HG02840 (cell line): ENCODE measurements around the gene ZNF343.
"Not testable (repeated sequence)": the region's sequence is repeated elsewhere in the genome, so short reads cannot be mapped to it uniquely, and the experiment has no call there.

Source experiments
- ATAC-seq: cut with Tn5 transposase; IDR thresholded peaks from one replicate; pipeline ENCODE4 v1.9.1; 2021; ENCODE audit warnings: mild to moderate bottlenecking, moderate library complexity, moderate number of reproducible peaks; ENCODE audit not compliant: unreplicated experiment, low FRiP score

The ZNF343 gene

GRCh38 chr20:2508631-2509467, at the start of gene ZNF343:
Gene ZNF343 (minus strand): TSS chr20:2508915. CDS start chr20:2493895, 15,020 bp downstream.
- ATAC-seq = peak; percentile 97

DNA sequence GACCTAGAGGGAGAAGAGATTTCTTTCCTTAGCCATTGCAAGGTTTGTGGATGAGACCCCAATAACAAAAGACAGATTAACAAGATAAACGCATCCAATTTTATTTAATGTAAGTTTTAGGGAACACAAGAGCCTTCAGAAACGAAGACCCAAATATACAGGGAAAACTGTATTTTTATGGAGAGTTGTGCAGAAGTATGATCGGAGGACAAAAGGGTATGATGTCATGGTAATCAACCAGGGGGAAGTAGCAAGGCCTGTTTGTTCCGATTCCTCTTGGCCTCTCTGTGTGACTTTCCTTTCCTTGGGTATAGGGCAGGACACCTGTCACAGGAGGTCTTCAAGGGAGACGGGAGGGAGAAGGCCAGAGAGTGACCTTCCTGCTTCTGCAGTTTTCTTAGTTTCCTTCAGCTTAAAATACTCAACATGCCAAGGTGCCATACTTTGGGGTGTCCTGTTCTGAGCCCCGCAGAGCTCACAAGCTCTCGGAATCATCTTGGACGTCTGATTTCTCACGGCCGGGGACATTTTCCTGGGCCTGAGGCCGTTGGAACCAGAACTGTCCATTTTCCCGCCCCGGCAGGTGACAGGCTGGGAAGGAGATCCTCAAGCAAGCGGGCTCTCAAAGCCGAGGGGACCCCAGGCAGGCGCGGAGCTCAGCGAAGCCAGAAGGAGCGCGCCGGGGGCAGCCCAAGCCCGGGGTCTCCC, 49.3 kb upstream of the ZNF343 start:
- no peak for ATAC-seq

DNA sequence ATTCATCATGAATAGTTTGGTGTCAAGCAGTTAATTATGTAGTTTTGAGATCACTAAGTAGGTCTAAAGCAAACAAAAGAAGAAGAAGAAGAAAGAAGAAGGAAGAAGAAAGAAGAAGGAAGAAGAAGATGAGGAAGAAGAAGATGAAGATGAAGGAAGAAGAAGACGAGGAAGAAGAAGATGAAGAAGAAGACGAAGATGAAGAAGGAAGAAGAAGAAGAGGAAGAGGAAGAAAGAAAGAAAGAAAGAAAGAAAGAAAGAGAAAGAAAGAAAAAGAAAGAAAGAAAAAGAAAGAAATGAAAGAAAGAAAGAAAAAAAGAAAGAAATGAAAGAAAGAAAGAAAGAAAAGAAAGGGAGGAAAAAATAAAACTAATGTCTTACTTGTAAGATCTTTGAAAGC, 36.9 kb upstream of the ZNF343 start:
- ATAC-seq = no peak

DNA sequence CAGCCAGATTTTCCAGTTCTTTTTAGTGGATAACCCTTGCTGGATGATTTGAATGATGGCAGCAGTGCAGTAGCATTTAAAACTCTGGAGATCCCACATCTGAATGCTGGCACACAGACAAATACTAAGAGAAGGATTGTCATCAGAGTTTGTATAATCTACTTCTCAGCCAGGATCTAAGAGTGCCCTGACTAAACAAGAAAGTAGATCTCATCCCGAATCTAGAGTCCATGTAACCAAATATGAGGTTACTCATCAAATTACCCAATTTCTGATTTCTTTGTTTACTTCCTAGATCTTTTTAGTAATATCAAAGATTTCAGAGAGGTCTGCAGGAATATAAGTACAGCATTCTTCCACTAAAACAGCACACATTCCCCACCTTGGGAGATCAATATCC, 35.5 kb upstream of the ZNF343 start:
- no peak for ATAC-seq

DNA sequence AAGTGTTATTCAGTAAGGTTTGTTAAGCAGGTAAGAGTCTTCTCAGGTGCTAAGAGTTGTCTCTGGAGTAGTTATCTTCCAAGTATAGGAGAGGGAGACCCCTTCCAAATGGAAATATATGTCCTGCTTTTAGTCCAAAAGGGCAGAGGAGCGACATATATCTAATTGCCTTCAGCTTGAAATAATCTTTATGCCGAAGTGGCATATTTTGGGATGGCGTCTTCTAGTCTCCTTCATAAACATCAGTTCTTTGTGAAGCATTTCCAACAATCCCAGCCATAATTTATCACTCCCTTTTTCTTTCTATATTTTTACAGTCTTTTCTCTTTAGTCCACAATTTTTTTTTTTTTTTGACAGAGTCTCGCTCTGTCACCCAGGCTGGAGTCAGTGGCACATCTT, 33.6 kb upstream of the ZNF343 start:
- ATAC-seq = no peak

- no peak for ATAC-seq
Observed at GRCh38 chr20:2541940-2542339, 33.2 kb upstream of the ZNF343 start.

DNA sequence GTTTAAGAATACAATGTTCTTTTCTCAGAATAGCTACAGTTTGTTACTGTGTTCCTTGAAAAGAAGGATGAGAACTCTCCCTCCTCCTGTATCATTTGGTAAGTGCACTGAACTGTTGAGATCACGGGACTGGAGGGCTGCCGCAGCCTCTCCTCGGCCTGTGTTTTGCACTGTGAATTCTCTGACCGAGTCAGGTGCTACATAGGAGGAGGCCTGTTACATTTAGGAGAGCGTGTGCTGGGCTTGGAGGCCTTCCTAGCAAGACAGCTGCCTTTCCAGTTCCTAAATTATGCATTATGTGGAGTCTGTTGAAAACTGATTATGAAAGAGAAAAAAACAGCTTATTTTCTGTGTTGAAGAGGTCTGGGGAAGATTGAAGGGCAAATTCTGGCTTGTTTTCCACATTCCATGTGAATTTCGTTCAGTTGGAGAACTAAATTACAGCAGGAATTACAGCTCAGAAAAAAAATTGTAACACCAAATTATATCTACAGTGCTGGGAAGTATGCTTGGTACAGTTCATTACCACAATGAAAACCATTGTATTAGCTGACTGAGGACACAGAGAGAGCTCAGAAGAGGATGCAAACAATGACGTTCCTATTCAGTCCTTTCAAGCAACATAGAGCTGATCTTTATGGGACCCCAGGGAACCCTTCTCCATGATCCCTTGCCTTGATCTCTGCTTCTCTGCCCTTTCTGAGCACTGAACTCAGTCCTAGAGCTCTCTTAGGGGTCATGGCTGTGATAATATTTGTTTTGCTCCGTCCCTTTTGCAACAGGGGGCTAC, 30.4 kb upstream of the ZNF343 start:
- ATAC-seq = no peak

DNA sequence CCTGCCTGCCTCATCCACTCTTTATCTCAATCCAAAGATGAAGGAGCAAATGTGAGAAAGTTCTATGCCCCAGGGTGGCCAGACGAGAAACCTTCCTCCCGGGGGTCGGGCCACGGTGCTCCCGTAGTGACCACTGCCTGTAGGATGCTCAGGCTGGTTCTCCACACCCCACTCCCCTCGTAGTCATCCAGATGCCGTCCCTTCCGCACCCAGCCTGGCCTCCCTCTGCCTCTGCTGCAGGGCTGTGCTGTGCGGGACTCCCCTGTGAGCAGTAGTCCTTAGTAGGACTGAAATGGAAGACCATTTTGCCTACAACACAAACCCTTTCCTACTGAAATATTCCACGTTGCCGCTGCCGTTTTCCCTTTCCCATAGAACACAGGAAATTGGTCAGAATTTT, 29.6 kb upstream of the ZNF343 start:
- no peak for ATAC-seq

DNA sequence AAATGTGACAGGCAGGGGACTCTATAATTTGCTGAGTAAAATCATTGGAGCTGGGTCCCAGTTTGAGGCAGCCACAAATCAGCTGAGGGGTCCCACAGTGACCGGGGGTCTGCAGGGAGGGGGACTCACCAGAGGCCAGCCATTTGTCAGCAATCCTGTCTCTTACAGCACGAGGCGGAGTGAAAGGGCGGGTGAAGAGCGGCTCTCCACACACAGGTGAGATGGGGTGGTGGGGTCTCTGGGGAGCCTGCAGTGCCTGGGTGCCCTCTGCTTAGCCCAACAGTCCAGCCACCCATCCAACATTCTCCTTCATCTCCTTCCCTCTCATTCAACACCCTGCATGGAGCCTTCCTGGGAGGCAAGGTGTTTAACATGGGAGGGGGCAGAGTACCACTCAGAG, 28.4 kb upstream of the ZNF343 start:
- ATAC-seq = no peak

DNA sequence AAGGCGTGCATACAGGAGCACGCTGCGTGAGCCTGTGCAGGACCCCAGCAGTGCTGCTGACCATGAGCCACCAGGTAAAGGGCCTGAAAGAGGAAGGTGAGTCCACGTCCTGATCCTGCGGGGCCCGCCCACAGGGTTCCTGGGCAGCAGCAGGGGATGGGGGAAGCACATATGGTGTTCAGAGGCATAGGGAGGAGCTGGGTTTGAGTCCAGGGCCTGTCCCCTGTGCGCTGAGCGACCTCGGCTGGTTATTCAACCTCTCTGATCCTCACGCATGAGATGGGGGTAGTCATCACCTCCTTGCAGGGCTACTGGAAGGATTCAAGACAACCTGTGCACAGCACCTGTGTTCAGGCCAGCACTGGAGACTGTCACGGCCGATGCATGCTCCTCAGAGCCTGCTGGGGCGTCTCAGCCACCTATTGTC, 27.9 kb upstream of the ZNF343 start, which contains the start of gene TMC2:
TMC2 (plus strand) TSS at position 14 of the 427 bp plus-strand sequence; CDS start at position 63, 49 bp downstream.
- ATAC-seq = no peak

DNA sequence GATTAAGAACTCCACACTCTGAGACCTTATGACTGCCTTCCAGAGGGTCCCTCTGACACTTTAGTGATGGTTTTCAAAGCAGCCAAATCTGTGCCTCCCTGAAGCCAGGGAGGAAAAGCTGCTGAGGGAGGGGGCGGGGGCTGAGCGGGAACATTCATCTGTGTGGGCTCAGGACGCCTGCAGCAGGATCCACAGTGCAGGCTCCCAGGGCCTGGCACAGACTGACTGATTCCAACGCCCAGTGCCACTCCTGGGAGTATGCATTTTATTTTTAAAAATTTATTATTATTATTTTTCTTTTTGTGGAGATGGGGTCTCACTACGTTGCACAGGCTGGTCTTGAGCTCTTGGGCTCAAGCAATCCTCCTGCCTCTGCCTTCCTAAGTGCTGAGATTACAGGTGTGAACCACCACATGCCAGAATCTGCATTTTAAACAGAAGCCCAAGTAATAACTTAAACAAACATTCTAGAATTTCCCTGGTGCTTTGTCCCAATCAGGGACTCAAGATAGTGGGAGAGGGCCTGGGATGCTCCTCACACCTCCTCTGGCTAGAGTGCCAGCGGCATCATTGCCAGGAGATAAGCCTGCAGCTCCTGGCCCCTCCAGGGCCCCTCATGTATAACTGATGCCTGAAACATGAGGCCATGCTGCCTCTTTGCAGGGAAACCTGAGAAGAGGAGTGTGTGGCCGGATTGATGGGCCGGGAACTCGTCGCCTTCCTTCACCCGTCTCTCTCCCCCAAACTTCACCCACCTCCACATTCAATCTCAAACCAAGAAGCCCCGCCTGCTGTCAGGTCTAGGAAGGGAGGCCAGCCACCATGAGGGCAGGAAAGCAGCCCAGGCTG, 27.2 kb upstream of the ZNF343 start:
- no peak for ATAC-seq

DNA sequence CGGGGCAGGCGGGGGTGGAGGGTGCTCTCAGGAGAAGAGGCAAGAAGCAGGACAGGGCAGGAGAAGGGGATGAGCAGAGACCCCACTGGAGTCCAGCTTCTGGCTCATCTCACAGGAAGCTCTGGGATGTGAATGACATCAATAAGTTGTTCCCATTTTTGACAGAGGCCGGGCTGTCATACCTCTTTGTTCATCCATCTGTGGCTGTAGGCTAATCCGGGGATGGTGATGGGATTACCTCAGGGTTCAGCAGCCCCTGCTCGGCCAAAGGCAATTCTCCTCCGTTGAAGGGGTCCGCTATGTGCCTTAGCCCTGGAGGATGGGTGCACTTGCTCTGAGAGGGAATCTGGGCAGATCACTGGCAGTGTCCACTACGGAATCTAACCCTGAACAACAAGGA, 24.4 kb upstream of the ZNF343 start:
- ATAC-seq = no peak

GRCh38 chr20:2528671-2529271, 20.1 kb upstream of the ZNF343 start:
- ATAC-seq = no peak

GRCh38 chr20:2527762-2528161, 19.0 kb upstream of the ZNF343 start:
- ATAC-seq = no peak

DNA sequence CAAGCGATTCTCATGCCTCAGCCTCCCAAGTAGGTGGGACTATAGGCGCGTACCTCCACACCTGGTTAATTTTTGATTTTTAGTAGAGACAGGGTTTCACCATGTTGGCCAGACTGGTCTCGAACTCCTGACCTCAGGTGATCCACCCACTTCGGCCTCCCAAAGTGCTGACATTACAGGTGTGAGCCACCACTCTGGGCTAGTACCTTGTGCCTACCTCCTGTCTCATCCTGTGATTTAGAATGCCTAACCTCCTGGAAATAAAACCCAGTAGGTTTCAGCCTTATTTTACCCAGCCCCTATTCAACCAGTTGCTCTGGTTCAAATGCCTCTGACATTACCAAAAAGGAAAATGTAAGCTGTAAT, 17.5 kb upstream of the ZNF343 start:
- not testable (repeated sequence) for ATAC-seq

DNA sequence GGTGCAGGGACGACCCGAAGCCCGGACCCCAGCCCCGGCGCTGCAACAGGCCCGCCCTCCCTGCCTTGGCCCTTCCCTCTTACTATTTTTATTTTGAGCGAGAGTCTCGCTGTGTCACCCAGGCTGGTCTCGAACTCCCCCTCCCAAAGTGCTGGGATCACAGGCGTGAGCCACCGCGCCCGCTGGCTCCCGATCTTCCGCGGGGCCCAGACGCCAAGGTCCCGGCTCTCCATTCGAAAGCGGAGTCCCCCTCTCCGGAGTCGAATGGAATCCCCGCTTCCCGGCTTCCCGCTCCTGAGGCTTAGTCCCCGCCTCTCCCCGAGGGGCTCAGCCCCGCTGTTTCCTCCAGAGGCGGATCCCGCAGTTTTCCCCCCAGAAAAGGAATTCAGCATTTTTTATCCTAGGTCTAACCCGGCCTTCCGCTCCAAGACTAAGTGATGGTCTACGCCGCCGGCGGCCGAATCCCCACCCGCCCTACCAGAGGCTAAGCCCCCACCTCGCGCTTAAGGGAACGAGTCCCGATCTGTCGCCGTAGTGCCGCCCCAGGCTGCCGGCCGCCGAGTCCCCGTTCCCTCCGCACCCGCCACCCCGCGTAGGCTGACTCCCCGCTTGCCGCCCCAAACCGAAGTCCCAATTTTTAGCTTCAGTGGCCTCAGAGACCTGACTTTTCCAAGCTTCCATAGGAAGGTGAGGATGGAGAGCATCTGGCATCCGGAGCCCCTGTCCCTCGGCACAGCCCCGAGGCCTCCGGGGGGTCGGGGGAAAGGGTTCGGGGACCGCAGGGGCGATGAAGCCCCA, 16.2 kb upstream of the ZNF343 start:
- no peak for ATAC-seq

- no peak for ATAC-seq
Observed at GRCh38 chr20:2523919-2524708, 15.4 kb upstream of the ZNF343 start.

GRCh38 chr20:2522826-2523429, 14.2 kb upstream of the ZNF343 start:
- not testable (repeated sequence) for ATAC-seq
